Parathyroid adenoma (tissue), 2 donors: Measurements from ENCODE around the gene KRAS.

ENCODE experiments used
- H2AFZ ChIP-seq: fragments of 300-600 bp; sonication (generic); one replicate; pipeline ENCODE4 v1.7.0; 2017; ENCODE audit warnings: antibody characterized with exemption, mild to moderate bottlenecking
- H3K27ac ChIP-seq: fragments of 300-600 bp; sonication (generic); one replicate; pipeline ENCODE4 v1.7.0; 2017
- H3K27me3 ChIP-seq: fragments of 300-600 bp; sonication (generic); one replicate; pipeline ENCODE4 v1.7.0; 2017; ENCODE audit warnings: low read length; ENCODE audit not compliant: control insufficient read depth, insufficient read depth
- H3K36me3 ChIP-seq: fragments of 300-600 bp; sonication (generic); one replicate; pipeline ENCODE4 v1.7.0; 2017; ENCODE audit warnings: low read length; ENCODE audit not compliant: control insufficient read depth, insufficient read depth
- H3K4me1 ChIP-seq: fragments of 300-600 bp; sonication (generic); one replicate; pipeline ENCODE4 v1.7.0; 2017; ENCODE audit warnings: control low read depth
- H3K4me2 ChIP-seq: fragments of 300-600 bp; sonication (generic); one replicate; pipeline ENCODE4 v1.7.0; 2017; ENCODE audit warnings: low read length
- H3K4me3 ChIP-seq: fragments of 300-600 bp; sonication (generic); one replicate; pipeline ENCODE4 v1.7.0; 2017; ENCODE audit warnings: low read depth, low read length
- H3K79me2 ChIP-seq: fragments of 300-600 bp; sonication (generic); one replicate; pipeline ENCODE4 v1.7.0; 2017; ENCODE audit warnings: control low read depth
- H3K9ac ChIP-seq: fragments of 300-600 bp; sonication (generic); one replicate; pipeline ENCODE4 v1.7.0; 2017; ENCODE audit warnings: mild to moderate bottlenecking
- H3K9me3 ChIP-seq: fragments of 300-600 bp; sonication (generic); one replicate; pipeline ENCODE4 v1.7.0; 2017; ENCODE audit warnings: low read length; ENCODE audit not compliant: control insufficient read depth
- CTCF ChIP-seq: fragments of 300-600 bp; sonication (generic); IDR thresholded peaks from one replicate; pipeline ENCODE4 v1.7.0; 2017; ENCODE audit warnings: antibody characterized with exemption, mild to moderate bottlenecking
- donor health status: primary hyperparathyroidism.

Gene KRAS

GRCh38 chr12:25257590-25258324, 7.0 kb upstream of the KRAS start:
- Histone ChIP-seq H3K4me2 (no peak overlapping the region), H2AFZ (no peak overlapping the region), H3K27me3 (no peaks in the 10 kb centered on the region), H3K9me3 (no peaks in the 10 kb centered on the region), H3K27ac (no peak overlapping the region), H3K9ac (no peak overlapping the region), H3K4me1 (peaks cover 3% of the 10 kb centered on the region), H3K79me2 (no peaks in the 10 kb centered on the region), H3K4me3 (no peak overlapping the region), H3K36me3 (no peaks in the 10 kb centered on the region)
- no peak for TF ChIP-seq CTCF

GRCh38 chr12:25256826-25257225, 6.1 kb upstream of the KRAS start:
- no peak for TF ChIP-seq CTCF
- Histone ChIP-seq H3K4me3 (no peak overlapping the region), H3K27ac (no peak overlapping the region), H3K36me3 (no peaks in the 10 kb centered on the region), H3K27me3 (no peaks in the 10 kb centered on the region), H3K79me2 (no peaks in the 10 kb centered on the region), H3K4me1 (peaks cover 5% of the 10 kb centered on the region), H2AFZ (no peak overlapping the region), H3K4me2 (no peak overlapping the region), H3K9me3 (no peaks in the 10 kb centered on the region), H3K9ac (no peak overlapping the region)

GRCh38 chr12:25256005-25256404, 5.3 kb upstream of the KRAS start:
- H3K36me3 ChIP-seq, result no peaks in the 10 kb centered on the region
- H3K9ac ChIP-seq, result no peak overlapping the region
- no peaks in the 10 kb centered on the region for H3K9me3 ChIP-seq
- H3K27me3 ChIP-seq, result no peaks in the 10 kb centered on the region
- H2AFZ ChIP-seq, result no peak overlapping the region
- H3K79me2 ChIP-seq, result no peaks in the 10 kb centered on the region
- TF ChIP-seq CTCF, result no peak
- no peak overlapping the region for H3K27ac ChIP-seq
- H3K4me3 ChIP-seq, result no peak overlapping the region
- no peak overlapping the region for H3K4me2 ChIP-seq
- H3K4me1 ChIP-seq, result peaks cover 8% of the 10 kb centered on the region

- H3K4me2 ChIP-seq, result no peak overlapping the region
- H3K4me1 ChIP-seq, result peaks cover 8% of the 10 kb centered on the region
- H3K9me3 ChIP-seq, result no peaks in the 10 kb centered on the region
- no peak overlapping the region for H2AFZ ChIP-seq
- no peak overlapping the region for H3K4me3 ChIP-seq
- H3K36me3 ChIP-seq, result no peaks in the 10 kb centered on the region
- no peak overlapping the region for H3K27ac ChIP-seq
- no peak for TF ChIP-seq CTCF
- peaks cover 5% of the 10 kb centered on the region for H3K79me2 ChIP-seq
- H3K27me3 ChIP-seq, result no peaks in the 10 kb centered on the region
- H3K9ac ChIP-seq, result no peak overlapping the region
These were observed 3.6 kb upstream of the KRAS start for GRCh38 chr12:25254271-25254880.
